A673 (cell line): Measurements from ENCODE around the gene PKNOX2. TPM values are rescaled to one million over a fixed set of nuclear protein-coding genes. Genes with fewer than 3 reads are reported as not detected.

Experiments
- BruUV-seq: library from RNA; stranded (reverse); fragments of 400-500 nt; replicated peaks from 2 replicates; lab custom pipeline; 2021; lab: Mats Ljungman, UMichigan
- CTCF ChIA-PET: fragments of 300-600 bp; sonication (Branson Sonifier 250); formaldehyde crosslinking; loops from one replicate; lab custom pipeline; 2022; ENCODE audit warnings: antibody characterized with exemption; lab: Charles Lee
- POLR2A ChIA-PET: fragments of 300-600 bp; sonication (Branson Sonifier 250); formaldehyde crosslinking; loops from one replicate; lab custom pipeline; 2022; ENCODE audit warnings: antibody characterized with exemption; ENCODE audit not compliant: low non-redundant PET; lab: Charles Lee
- DNase-seq: peaks from one replicate; pipeline ENCODE4 v3.0.0-alpha.2; 2015; ENCODE audit warnings: low spot score
- H3K27ac ChIP-seq: fragments of 200-600 bp; sonication (generic); 2 replicates; pipeline ENCODE4 v1.5.1; 2016; ENCODE audit warnings: mixed run types, low read depth, mild to moderate bottlenecking, mixed read lengths, antibody characterized with exemption, low read length; ENCODE audit not compliant: poor library complexity, severe bottlenecking
- H3K27me3 ChIP-seq: fragments of 200-600 bp; sonication (generic); replicated peaks from 2 replicates; pipeline ENCODE4 v1.6.1; 2017; ENCODE audit warnings: mixed run types, low read depth, mild to moderate bottlenecking, mixed read lengths, antibody characterized with exemption, low read length; ENCODE audit not compliant: insufficient read depth, poor library complexity
- H3K36me3 ChIP-seq: fragments of 200-600 bp; sonication (generic); 2 replicates; pipeline ENCODE4 v1.6.1; 2016; ENCODE audit warnings: mixed run types, mild to moderate bottlenecking, mixed read lengths, antibody characterized with exemption, low read length; ENCODE audit not compliant: insufficient read depth, poor library complexity, severe bottlenecking
- H3K4me1 ChIP-seq: fragments of 200-600 bp; sonication (generic); 2 replicates; pipeline ENCODE4 v1.6.1; 2017; ENCODE audit warnings: mixed run types, mild to moderate bottlenecking, mixed read lengths, antibody characterized with exemption, low read length; ENCODE audit not compliant: insufficient read depth, poor library complexity, severe bottlenecking
- H3K4me3 ChIP-seq: fragments of 200-600 bp; sonication (generic); 2 replicates; pipeline ENCODE4 v1.5.1; 2016; ENCODE audit warnings: low read depth, mixed run types, mild to moderate bottlenecking, mixed read lengths, low read length; ENCODE audit not compliant: poor library complexity, severe bottlenecking
- H3K9me3 ChIP-seq: fragments of 200-600 bp; sonication (generic); 2 replicates; pipeline ENCODE4 v1.6.1; 2016; ENCODE audit warnings: mixed run types, low read depth, mild to moderate bottlenecking, mixed read lengths, antibody characterized with exemption, low read length; ENCODE audit not compliant: poor library complexity, severe bottlenecking
- CTCF ChIP-seq: fragments of 300-800, 200-600 bp; sonication (generic); conservative IDR thresholded peaks from 2 replicates; pipeline ENCODE4 v1.5.1; 2017; ENCODE audit warnings: low read depth, mild to moderate bottlenecking, antibody characterized with exemption, low read length, moderate library complexity, mixed read lengths
- EZH2 ChIP-seq: fragments of 200-600 bp; sonication (generic); IDR thresholded peaks from 2 replicates; pipeline ENCODE4 v1.6.1; 2017; ENCODE audit warnings: borderline replicate concordance, low read depth, mild to moderate bottlenecking, mixed read lengths, antibody characterized with exemption, low read length; ENCODE audit not compliant: poor library complexity, severe bottlenecking
- intact Hi-C: fragments of 100-400 bp; cut with micrococcal nuclease; formaldehyde crosslinking; loops from one replicate; pipeline ENCODE4 v1.10.0; 2022; ENCODE audit not compliant: unreplicated experiment
- total RNA-seq: library from RNA; stranded (reverse); gene quantifications from 2 replicates; pipeline ENCODE4 v1.2.3, GENCODE V29; 2021

PKNOX2 gene
- total RNA-seq, 1 experiment from 2014 or later: 1.1 TPM

- H3K4me3 ChIP-seq: no peak overlapping the region
- no peak for DNase-seq
- intact Hi-C loops: no loop called here
- no peaks in the 10 kb centered on the region for H3K4me1 ChIP-seq
- H3K9me3 ChIP-seq: no peaks in the 10 kb centered on the region
- H3K27ac ChIP-seq: no peak overlapping the region
- ChIA-PET CTCF (no interaction called here), POLR2A (no interaction called here)
- H3K36me3 ChIP-seq: no peaks in the 10 kb centered on the region
- peaks cover 6% of the 10 kb centered on the region for H3K27me3 ChIP-seq
- no TSS peak for BruUV-seq
- TF ChIP-seq EZH2 (no peak), CTCF (no peak)
Measured at GRCh38 chr11:125330462-125331325, 166.1 kb downstream of the PKNOX2 start.

GRCh38 chr11:125331357-125332035, 166.9 kb downstream of the PKNOX2 start:
- ChIA-PET CTCF (no interaction called here), POLR2A (no interaction called here)
- no peak for TF ChIP-seq CTCF
- no peak overlapping the region for H3K4me3 ChIP-seq
- no peaks in the 10 kb centered on the region for H3K36me3 ChIP-seq
- H3K27me3 ChIP-seq: peaks cover 6% of the 10 kb centered on the region
- BruUV-seq: no TSS peak
- H3K9me3 ChIP-seq: no peaks in the 10 kb centered on the region
- H3K27ac ChIP-seq: no peak overlapping the region
- DNase-seq: no peak
- intact Hi-C loops: no loop called here
- no peaks in the 10 kb centered on the region for H3K4me1 ChIP-seq

- TF ChIP-seq EZH2 (no peak), CTCF (no peak)
- ChIA-PET CTCF (no interaction called here), POLR2A (no interaction called here)
Measured at GRCh38 chr11:125332821-125333220, 168.3 kb downstream of the PKNOX2 start.

More at GRCh38 chr11:125332821-125333220, 168.3 kb downstream of the PKNOX2 start:
- intact Hi-C loops: no loop called here
- no TSS peak for BruUV-seq
- Histone ChIP-seq H3K4me3 (no peak overlapping the region), H3K4me1 (no peaks in the 10 kb centered on the region), H3K27ac (no peak overlapping the region), H3K9me3 (no peaks in the 10 kb centered on the region), H3K36me3 (no peaks in the 10 kb centered on the region), H3K27me3 (peaks cover 6% of the 10 kb centered on the region)
- DNase-seq: no peak
